HG03045 (cell line): ENCODE measurements around the gene R3HCC1L.

Experiments used
- ATAC-seq: cut with Tn5 transposase; IDR thresholded peaks from one replicate; pipeline ENCODE4 v1.9.1; 2021; ENCODE audit warnings: mild to moderate bottlenecking, moderate library complexity; ENCODE audit not compliant: unreplicated experiment

R3HCC1L gene

DNA sequence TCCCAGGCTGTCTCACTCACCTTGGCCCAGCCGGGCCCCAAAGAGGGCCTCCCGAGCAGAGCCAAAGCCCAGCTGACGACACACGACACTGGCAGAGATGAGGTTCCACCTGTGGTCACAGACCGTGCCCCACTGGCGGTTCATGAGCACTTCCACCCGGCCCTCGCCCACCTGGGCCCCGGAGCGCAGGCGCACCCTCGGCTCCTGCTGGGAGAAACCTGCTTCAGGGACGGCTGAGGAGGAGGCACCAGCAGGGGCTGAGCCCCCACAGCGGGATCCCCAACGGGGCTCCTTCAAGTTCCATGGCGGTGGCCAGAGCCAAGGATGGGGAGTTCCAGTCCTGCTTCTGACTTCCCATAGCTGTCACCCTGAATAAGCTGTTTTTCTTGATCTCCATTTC is 123.5 kb downstream of the R3HCC1L start:
- ATAC-seq: no peak

- ATAC-seq: no peak
Measured at GRCh38 chr10:98258683-98259454, 124.4 kb downstream of the R3HCC1L start.

DNA sequence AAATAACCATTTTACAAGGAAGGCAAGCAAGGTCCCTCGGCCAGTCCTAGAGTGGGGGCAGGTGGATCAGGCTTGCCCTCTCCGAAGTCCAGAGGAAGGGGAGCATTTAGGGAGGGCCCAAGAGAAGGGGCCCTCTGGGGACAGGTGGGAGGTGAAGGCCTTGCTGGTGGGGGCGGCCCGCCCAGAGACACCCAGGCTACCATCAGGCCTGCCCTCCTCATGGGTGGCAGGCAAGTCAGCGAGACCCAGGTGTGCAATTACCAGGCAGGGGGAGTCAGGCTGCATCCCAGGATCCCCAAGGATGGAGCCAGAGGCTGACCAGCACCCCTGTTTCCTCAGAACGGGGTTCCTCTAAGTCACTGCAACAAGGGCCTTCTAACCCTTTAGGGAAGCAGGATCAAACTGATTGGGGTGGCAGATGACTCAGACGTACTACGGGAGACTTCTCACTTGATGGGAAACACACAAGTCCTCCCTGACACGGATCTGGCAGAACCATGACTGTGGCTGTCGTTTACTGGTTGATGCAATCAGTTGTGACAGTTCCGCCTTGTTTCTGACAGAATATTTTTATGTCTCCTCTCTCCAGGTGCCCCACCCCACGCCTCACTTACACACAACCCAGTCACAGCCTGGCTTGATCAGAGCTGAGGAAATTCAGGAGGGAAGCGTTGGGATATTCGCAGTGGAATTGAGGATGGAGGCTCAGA is 125.3 kb downstream of the R3HCC1L start:
- ATAC-seq: no peak

DNA sequence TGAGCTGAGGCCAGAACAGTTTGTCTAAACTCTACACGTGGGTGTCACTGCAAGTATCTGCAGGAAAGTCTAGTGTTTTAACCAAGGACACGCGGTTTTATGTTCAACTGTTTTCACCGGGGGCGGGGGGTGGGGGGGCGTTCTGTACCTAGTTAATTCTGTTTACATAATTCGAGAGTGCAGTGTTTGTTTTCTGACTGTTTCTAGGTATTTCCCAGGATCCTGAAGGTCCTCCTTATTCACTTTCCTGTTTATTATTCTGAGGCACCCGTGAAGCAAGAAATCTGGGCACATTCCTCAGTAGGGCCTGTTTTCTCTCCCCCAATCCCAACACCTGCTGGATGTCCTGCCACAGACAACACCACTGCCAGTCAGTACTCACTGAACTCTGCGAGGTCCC is 125.9 kb downstream of the R3HCC1L start:
- ATAC-seq: no peak

- no peak for ATAC-seq
Measured at GRCh38 chr10:98260752-98261151, 126.3 kb downstream of the R3HCC1L start.

- ATAC-seq: no peak
Measured at GRCh38 chr10:98261436-98262277, 127.2 kb downstream of the R3HCC1L start.

GRCh38 chr10:98262571-98262970 is 128.1 kb downstream of the R3HCC1L start:
- ATAC-seq: no peak

DNA sequence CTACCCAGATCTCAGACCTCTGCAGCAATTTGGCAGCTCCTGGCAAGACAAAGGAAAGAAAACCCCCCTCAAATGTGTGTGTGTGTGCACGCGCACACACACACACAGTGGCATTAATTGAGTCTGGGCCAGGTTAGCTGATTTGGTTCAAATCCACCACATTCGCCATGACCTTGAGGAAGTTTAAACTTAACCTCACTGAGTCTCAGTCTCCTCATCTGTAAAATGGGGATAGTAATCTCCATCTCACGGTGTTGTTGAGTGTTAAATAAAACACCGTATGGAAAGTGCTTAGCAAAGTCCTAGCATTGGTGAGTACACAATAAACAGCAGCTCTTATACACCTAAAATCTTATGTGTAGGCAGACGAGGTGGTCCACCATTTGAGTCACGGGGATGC is 128.6 kb downstream of the R3HCC1L start:
- ATAC-seq: no peak

GRCh38 chr10:98264378-98265065 is 130.1 kb downstream of the R3HCC1L start:
- no peak for ATAC-seq

DNA sequence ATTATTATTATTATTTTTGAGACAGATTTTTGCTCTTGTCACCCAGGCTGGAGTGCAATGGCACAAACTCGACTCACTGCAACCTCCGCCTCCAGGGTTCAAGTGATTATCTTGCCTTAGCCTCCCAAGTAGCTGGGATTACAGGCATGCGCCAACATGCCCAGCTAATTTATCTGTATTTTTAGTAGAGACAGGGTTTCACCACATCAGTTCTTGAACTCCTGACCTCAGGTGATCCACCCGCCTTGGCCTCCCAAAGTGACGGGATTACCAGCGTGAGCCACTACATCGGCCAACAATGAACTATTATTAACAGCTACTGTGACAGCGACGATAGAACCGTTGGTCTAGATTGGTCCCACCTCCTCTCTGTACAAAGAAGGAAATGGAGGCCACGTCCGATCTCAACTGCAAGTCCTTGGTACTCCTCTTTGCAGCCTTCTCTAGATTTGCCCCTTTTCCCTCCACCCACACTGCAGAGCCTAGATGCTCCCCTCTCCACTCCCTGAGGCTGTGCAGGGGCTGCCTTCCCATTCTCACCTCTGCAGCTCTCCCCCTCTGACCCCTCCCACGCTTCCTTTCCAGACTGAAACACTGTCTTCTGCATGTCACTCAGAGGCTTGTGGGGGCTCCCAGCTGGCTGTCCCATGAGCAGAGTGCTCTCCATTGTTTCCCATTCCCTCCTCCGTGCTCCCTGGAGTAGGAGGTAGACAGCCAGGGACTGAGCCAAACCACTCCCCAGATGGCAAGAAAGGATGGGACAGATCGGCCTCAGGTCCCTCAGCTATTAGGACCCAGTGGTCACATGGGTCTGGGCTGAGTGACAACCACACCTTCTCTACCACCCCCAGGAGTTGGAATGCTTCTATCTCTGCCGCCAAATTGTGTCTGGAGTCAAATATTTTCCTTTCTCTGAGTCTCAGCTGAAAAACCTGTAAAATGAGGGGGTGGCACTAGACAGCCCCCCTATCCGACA is 131.2 kb downstream of the R3HCC1L start:
- ATAC-seq: no peak

- ATAC-seq: no peak
Measured at GRCh38 chr10:98266647-98267046, 132.2 kb downstream of the R3HCC1L start.

GRCh38 chr10:98267069-98267893 is 132.8 kb downstream of the R3HCC1L start:
- ATAC-seq: no peak

DNA sequence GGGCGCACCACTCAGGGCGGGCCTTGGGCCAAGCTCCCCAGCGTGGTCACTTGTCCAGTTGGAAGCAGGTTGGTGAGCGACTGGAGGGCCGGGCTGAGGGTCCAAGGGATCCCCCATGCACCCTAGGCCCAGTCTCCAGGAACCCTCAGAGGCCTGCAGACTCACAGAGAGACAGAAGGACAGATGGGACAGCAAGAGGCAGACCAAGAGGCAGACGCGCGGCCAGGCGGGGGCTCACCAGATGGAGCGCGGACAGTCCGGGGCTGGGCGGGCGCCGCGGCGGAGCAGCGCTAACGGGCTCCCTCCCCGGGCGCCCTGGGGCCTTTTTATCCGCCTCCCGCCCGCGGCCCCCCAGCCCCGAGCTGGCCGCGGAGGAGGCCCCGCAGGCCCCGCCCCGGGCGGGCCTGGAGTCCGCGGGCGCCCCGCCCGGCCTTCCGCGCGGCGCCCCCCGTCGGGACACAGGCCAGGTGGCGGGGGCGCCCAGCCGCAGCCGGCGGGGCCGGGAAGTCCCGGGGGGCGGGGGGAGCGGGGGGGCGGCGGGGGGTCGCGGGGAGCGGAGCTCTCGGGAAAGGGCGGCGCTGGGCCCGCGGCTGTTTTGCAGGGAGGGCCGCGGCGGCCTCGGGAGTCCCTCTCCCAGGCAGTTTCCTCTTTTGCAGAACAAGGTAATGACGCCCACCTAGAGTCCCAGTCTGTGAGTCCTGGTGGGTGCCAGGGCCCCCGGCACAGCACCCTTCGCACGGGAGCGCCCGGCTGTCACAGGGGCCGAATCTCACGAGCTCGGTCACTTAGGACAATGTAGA is 133.6 kb downstream of the R3HCC1L start, which contains the start of gene LOXL4:
TSS of gene LOXL4 (minus strand) at position 301 of the 800 bp plus-strand sequence. CDS start 5,175 bp downstream, outside the sequence.
- no peak for ATAC-seq

DNA sequence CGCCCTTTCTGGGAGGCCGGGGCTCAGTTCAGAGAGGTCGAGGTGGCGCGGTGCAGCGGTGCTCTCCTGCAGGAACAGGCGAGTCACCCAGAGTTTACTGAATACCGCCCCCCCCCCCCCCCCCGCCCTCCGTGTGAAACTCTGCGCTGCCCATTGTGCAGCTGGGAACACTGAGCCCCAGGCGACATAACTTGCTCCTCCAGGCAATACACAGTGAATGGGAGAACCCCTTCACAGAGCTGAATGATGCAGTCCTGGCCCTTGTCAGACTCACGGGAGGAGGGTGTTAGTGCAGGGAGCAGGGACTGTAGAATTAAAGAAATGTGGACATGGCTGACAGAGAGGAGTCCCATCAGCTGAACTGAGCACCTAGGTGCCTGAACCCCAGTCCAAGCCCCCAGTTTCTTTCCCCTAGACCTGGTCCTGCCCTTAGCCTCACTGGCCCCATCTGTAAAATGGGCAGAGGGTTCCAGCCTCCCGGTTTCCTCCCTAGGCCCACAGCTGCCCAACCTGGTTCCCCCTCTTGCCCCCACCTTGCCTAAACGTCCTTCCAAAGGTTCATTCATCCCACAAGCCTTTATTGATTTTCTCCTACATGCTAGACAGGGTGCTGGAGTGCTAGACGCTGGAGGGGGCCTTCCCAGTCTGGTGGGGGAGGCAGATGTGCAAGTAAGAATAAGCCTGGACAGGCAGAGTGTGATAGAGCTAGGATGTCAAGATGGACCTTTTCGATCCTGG is 134.4 kb downstream of the R3HCC1L start:
- ATAC-seq: no peak

- ATAC-seq: no peak
Measured at GRCh38 chr10:98269435-98269912, 135.0 kb downstream of the R3HCC1L start.

DNA sequence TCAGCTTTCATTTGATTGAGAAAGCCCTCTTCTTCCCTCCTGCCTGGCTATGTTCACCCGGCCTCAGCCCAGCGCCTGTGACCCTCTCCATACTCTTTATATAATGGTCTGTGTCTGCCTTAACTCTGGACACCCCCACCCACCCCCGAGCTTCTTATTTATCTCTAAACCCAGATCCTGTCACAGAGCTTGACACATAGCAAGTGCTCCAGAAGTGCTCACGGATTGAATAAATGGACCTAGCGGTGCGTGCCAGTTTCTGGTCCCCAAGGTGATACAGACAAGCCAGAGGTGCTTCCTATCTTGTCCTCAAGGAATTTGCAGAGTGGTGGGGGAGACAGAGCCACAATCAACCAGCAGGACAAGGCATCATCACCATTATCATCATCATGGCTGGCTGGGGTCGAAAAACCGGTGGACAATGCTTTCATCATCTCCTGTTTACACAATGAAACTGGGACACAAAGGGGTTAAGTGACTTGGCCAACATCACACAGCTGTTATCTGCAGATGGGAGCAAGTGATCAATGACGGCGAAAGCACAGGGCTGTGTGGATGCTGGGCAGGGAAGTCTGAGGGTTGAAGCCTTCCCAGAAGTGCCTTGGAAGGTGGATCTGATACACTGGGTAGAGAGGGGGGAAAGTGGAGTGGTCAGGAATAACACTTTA is 135.8 kb downstream of the R3HCC1L start:
- no peak for ATAC-seq

GRCh38 chr10:98270786-98271185 is 136.3 kb downstream of the R3HCC1L start:
- ATAC-seq: no peak
